ENCODE measurements around the gene CNIH2. TPM values are rescaled to one million over a fixed set of nuclear protein-coding genes. Genes with fewer than 3 reads are reported as not detected.

The CNIH2 gene
- total RNA-seq (1 to 10 TPM; 1.4 to 1.8 TPM), polyA plus RNA-seq (not detected)

DNA sequence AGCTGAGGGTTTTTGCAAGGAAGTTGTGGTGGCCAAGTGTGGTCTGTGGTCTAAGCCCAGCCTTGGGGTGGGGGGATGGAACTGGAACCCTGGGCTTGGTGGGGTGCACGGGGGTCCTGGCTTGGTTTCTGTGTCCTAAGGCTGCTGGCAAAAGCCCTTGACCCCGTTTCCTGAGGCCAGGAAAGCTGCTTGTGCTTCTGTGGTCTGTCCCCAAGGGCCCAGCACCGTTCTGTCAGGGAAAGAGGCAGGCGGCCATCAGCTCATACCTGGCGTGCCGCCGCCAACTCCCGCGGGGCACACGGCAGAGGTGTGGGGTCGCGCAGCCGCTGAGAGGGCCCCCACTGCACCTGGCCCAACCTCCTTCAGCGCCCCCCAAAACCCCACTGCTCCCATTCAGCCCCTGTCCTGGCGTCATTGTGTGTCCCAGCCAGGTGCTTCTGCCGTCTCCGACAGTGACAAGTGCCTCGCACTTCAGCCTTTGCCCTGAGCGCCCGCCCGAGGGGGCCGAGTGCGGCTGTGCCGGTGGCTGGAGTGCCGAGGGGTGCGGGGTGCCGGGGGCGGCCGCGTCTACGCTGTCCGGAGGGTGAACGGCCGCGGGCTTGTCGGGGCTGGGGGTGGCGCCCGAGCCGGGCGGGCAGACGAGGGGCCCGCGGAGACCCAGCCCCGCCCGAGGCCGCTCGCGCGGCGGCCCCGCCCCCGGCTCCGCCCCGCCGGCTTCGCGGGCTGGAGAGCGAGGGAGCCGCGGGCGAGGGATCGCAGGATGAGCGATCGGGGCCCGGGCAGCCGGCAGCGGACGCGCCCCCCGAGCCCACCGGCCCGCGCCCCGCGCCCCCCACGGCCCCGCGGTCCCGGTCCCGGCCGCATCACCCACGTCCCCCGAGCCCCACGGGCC is at the start of gene CNIH2:
Gene CNIH2, plus strand, starts transcription at position 705 of the 892 bp plus-strand sequence. CDS start 282 bp downstream, outside the sequence.
- Mint-ChIP-seq H3K4me1 (peaks cover 11 to 57% (median 23%) of the 10 kb centered on the region in 4 donors), H3K27ac (peak within 1 kb of the TSS; percentile 32 to 88 (median 85)), H3K27me3 (peaks cover 0 to 1% of the 10 kb centered on the region in 2 donors), H3K9me3 (no peaks in the 10 kb centered on the region), H3K36me3 (peaks cover 14 to 37% of the 10 kb centered on the region in 2 donors), H3K4me3 (peak within 1 kb of the TSS in 7 of 8 donors; percentile 38 to 79 (median 66))
- Histone ChIP-seq H3K4me1 (ENCODE audit: insufficient read depth, low read length) (peaks cover 25% of the 10 kb centered on the region), H3K36me3 (ENCODE audit: insufficient read depth, low read length) (peaks cover 31% of the 10 kb centered on the region), H3K27ac (ENCODE audit: low read depth, low read length) (peak within 1 kb of the TSS; percentile 48), H3K9me3 (ENCODE audit: control insufficient read depth in 1 of 2, low read length in 2 of 2) (no peaks in the 10 kb centered on the region), H3K27me3 (ENCODE audit: insufficient read depth, low read length) (no peaks in the 10 kb centered on the region), H3K4me3 (ENCODE audit: low read length in 2 of 2) (no peak within 1 kb of the TSS)
- CTCF ChIA-PET (ENCODE audit: partially characterized antibody): no interaction called here
- POLR2A ChIA-PET (ENCODE audit: partially characterized antibody): interaction anchor here (2.9 to 13.4 kb wide), 2 partner anchors 8 to 12 kb away, joined by 10 to 167 read pairs; partner anchors contain the start of genes RAB1B and YIF1A
- DNase-seq: peak; percentile 46 to 65 (median 58)
- intact Hi-C loops (cut with micrococcal nuclease): loop anchor here (1.0 kb wide), 1 partner anchor 9 kb away; the partner anchor contains the start of gene RAB1B

DNA sequence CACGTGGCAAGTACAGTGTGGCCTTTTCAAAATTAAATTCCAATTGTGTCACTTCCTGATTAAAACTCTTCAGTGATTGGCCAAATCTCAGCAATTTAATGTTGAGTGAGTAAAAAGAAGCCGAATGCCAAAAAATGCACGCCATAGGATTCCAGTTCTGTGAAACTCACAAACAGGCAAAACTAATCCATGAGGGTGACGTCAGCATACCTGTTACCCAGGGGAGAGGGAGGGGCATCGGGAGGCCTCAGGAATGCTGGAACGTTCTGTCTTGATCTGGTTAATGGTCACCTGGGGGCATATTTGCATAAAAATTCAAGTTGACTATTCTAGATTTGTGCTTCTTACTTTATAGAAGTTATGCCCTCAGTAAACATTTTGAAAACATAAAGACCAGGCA is 49.5 kb upstream of the CNIH2 start:
- Mint-ChIP-seq H3K4me1 (peaks cover 0 to 3% (median under 1%) of the 10 kb centered on the region in 4 donors), H3K36me3 (peaks cover 43 to 67% of the 10 kb centered on the region in 2 donors), H3K27ac (peak overlapping the region in 1 of 7 donors; percentile 19), H3K4me3 (no peak overlapping the region), H3K27me3 (no peaks in the 10 kb centered on the region), H3K9me3 (peaks cover 0 to 7% (median 0%) of the 10 kb centered on the region in 8 donors)
- Histone ChIP-seq H3K27me3 (ENCODE audit: insufficient read depth, low read length) (no peaks in the 10 kb centered on the region), H3K4me3 (ENCODE audit: low read length in 2 of 2) (no peak overlapping the region), H3K4me1 (ENCODE audit: insufficient read depth, low read length) (no peaks in the 10 kb centered on the region), H3K36me3 (ENCODE audit: insufficient read depth, low read length) (peaks cover 64% of the 10 kb centered on the region), H3K27ac (ENCODE audit: low read depth, low read length) (no peak overlapping the region), H3K9me3 (ENCODE audit: control insufficient read depth in 1 of 2, low read length in 2 of 2) (no peaks in the 10 kb centered on the region)
- CTCF ChIA-PET (ENCODE audit: partially characterized antibody): no interaction called here
- POLR2A ChIA-PET (ENCODE audit: partially characterized antibody): interaction anchor here (1.0 kb wide), 1 partner anchor 61 kb away, joined by 3 read pairs; no protein-coding TSS in a partner anchor
- intact Hi-C loops (cut with micrococcal nuclease): no loop called here
- DNase-seq: no peak

DNA sequence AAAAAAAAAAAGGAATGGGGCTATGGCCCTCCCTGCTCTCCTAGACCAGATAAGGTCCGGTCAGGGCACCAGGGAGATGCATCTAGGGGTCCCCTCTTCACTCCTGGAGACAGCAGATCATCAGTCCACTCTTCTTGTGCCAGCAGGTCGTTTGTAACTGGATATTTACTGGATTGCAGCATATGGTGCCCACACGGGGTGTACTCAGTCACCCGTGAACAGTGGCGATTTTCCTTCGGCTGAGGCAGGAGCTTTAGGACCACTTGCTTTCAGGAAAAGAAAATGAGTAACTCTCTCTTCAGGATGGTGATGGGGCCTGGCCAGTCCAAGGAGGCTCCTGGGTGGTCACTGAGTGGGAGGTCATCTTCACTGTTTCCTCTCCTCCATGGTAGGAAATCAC is 47.8 kb upstream of the CNIH2 start:
- intact Hi-C loops (cut with micrococcal nuclease): no loop called here
- H3K4me3 ChIP-seq (ENCODE audit: low read length in 2 of 2): no peak overlapping the region
- peaks cover 66% of the 10 kb centered on the region for H3K36me3 ChIP-seq (ENCODE audit: insufficient read depth, low read length)
- Mint-ChIP-seq H3K27ac (no peak overlapping the region), H3K27me3 (no peaks in the 10 kb centered on the region), H3K4me3 (no peak overlapping the region), H3K36me3 (peaks cover 51 to 73% of the 10 kb centered on the region in 2 donors), H3K4me1 (peaks cover 0 to 1% (median under 1%) of the 10 kb centered on the region in 4 donors), H3K9me3 (peaks cover 0 to 7% (median 0%) of the 10 kb centered on the region in 8 donors)
- H3K4me1 ChIP-seq (ENCODE audit: insufficient read depth, low read length): no peaks in the 10 kb centered on the region
- POLR2A ChIA-PET (ENCODE audit: partially characterized antibody): no interaction called here
- CTCF ChIA-PET (ENCODE audit: partially characterized antibody): no interaction called here
- no peaks in the 10 kb centered on the region for H3K27me3 ChIP-seq (ENCODE audit: insufficient read depth, low read length)
- no peaks in the 10 kb centered on the region for H3K9me3 ChIP-seq (ENCODE audit: control insufficient read depth in 1 of 2, low read length in 2 of 2)
- no peak for DNase-seq
- H3K27ac ChIP-seq (ENCODE audit: low read depth, low read length): no peak overlapping the region

DNA sequence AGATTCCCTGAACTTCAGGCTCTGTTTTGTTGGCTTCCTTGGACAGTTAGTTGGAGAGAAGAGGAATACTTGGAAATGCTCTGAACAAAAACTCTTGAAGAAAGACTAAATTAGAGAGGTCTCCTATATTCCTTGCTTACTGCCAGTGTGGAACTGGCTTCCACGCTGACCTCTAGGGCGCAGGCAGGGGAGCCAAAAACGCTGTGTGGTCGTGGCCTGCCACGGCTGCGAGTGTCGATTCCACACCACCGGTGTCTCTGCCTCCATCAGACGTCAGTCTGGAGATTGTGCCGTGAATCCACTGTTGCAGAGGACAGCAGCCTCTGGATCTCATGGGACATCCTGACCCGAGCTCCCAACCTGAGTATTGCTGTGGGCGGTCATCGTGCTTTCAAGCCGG is 47.0 kb upstream of the CNIH2 start:
- Mint-ChIP-seq H3K4me3 (no peak overlapping the region), H3K9me3 (peaks cover 0 to 7% (median 0%) of the 10 kb centered on the region in 8 donors), H3K27me3 (no peaks in the 10 kb centered on the region), H3K27ac (peak overlapping the region in 2 of 7 donors; percentile 55 to 65), H3K4me1 (peaks cover 0 to 3% (median 0%) of the 10 kb centered on the region in 4 donors), H3K36me3 (peaks cover 59 to 78% of the 10 kb centered on the region in 2 donors)
- intact Hi-C loops (cut with micrococcal nuclease): no loop called here
- Histone ChIP-seq H3K4me1 (ENCODE audit: insufficient read depth, low read length) (no peaks in the 10 kb centered on the region), H3K36me3 (ENCODE audit: insufficient read depth, low read length) (peaks cover 73% of the 10 kb centered on the region), H3K27ac (ENCODE audit: low read depth, low read length) (no peak overlapping the region), H3K9me3 (ENCODE audit: control insufficient read depth in 1 of 2, low read length in 2 of 2) (no peaks in the 10 kb centered on the region), H3K27me3 (ENCODE audit: insufficient read depth, low read length) (no peaks in the 10 kb centered on the region), H3K4me3 (ENCODE audit: low read length in 2 of 2) (no peak overlapping the region)
- no peak for DNase-seq
- POLR2A ChIA-PET (ENCODE audit: partially characterized antibody): no interaction called here
- CTCF ChIA-PET (ENCODE audit: partially characterized antibody): no interaction called here

DNA sequence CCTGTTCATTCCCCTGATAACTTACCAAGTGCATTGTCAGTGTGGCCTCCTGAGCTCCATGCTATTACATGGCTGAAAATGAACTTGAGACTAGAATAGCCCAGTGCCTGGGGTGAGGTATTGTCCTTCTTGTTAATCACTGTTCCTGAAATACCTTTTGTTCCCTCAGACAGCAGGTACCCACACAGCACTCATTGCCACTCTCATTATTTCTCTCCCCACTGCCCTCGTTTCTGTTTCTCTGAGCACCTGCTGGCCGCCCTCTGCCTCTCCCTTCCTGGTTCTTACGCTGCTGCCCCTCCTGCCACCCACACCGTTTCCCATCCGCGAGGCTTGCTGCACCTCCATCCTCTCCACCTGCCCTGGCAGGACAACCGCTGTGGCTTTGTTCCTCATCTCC is 46.4 kb upstream of the CNIH2 start:
- H3K4me1 Mint-ChIP-seq: peaks cover 0 to 3% (median 0%) of the 10 kb centered on the region in 4 donors
- POLR2A ChIA-PET (ENCODE audit: partially characterized antibody): interaction anchor here (1.1 kb wide), 1 partner anchor 15 kb away, joined by 3 read pairs; no protein-coding TSS in a partner anchor
- H3K27me3 Mint-ChIP-seq: no peaks in the 10 kb centered on the region
- Histone ChIP-seq H3K36me3 (ENCODE audit: insufficient read depth, low read length) (peaks cover 77% of the 10 kb centered on the region), H3K4me1 (ENCODE audit: insufficient read depth, low read length) (no peaks in the 10 kb centered on the region), H3K27ac (ENCODE audit: low read depth, low read length) (no peak overlapping the region), H3K4me3 (ENCODE audit: low read length in 2 of 2) (no peak overlapping the region), H3K9me3 (ENCODE audit: control insufficient read depth in 1 of 2, low read length in 2 of 2) (no peaks in the 10 kb centered on the region), H3K27me3 (ENCODE audit: insufficient read depth, low read length) (no peaks in the 10 kb centered on the region)
- no peak overlapping the region for H3K4me3 Mint-ChIP-seq
- intact Hi-C loops (cut with micrococcal nuclease): no loop called here
- H3K27ac Mint-ChIP-seq: peak overlapping the region in 2 of 7 donors; percentile 19 to 75
- no peak for DNase-seq
- peaks cover 0 to 7% (median 0%) of the 10 kb centered on the region in 8 donors for H3K9me3 Mint-ChIP-seq
- CTCF ChIA-PET (ENCODE audit: partially characterized antibody): no interaction called here
- peaks cover 59 to 77% of the 10 kb centered on the region in 2 donors for H3K36me3 Mint-ChIP-seq

DNA sequence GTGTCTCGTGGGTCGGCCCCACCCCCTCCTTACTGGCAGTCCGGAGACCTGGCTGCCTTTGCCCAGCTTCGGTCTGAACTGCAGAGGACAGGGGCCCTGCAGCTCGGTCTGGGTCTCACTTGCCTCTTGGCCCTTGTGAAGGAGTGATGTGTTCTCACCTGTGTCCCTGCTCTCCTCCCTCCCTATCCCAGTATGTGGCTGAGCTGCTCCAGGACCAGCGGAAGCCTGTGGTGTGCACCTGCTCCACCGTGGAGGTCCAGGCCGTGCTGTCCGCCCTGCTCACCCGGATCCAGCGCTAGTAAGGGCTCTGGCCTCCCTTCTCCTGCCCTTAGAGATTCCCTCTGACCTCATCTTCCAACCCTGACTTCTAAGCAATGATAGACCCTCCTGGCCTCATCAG is 45.2 kb upstream of the CNIH2 start:
- no peaks in the 10 kb centered on the region for H3K9me3 ChIP-seq (ENCODE audit: control insufficient read depth in 1 of 2, low read length in 2 of 2)
- Mint-ChIP-seq H3K4me3 (no peak overlapping the region), H3K27ac (no peak overlapping the region), H3K27me3 (no peaks in the 10 kb centered on the region), H3K36me3 (peaks cover 59 to 73% of the 10 kb centered on the region in 2 donors), H3K4me1 (peaks cover 0 to 3% (median 0%) of the 10 kb centered on the region in 4 donors), H3K9me3 (peaks cover 0 to 7% (median 0%) of the 10 kb centered on the region in 8 donors)
- H3K4me1 ChIP-seq (ENCODE audit: insufficient read depth, low read length): no peaks in the 10 kb centered on the region
- DNase-seq: no peak
- no peak overlapping the region for H3K27ac ChIP-seq (ENCODE audit: low read depth, low read length)
- POLR2A ChIA-PET (ENCODE audit: partially characterized antibody): interaction anchor here (1.1 kb wide), 1 partner anchor 14 kb away, joined by 3 read pairs; no protein-coding TSS in a partner anchor
- CTCF ChIA-PET (ENCODE audit: partially characterized antibody): no interaction called here
- intact Hi-C loops (cut with micrococcal nuclease): no loop called here
- no peaks in the 10 kb centered on the region for H3K27me3 ChIP-seq (ENCODE audit: insufficient read depth, low read length)
- no peak overlapping the region for H3K4me3 ChIP-seq (ENCODE audit: low read length in 2 of 2)
- peaks cover 72% of the 10 kb centered on the region for H3K36me3 ChIP-seq (ENCODE audit: insufficient read depth, low read length)

DNA sequence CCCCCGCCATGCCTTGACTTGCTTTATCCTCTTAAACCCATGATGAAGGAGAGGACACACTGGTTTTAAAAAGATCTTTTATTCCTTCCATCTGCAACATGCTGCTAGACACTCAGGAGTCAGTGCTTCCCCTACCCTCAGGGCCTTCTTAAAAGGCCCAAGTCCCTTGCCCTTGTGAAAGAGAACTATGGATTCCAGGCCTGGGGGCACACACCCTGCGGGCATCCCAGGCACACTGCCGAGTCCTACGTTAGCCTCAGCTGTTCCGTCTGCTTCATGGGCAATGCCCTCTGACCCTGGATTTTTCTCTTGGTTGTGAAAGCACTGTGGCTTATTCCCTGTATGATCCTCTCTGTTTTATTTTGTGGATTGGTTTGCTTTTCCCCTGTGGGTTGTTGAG is 44.7 kb upstream of the CNIH2 start:
- H3K9me3 Mint-ChIP-seq: peaks cover 0 to 7% (median 0%) of the 10 kb centered on the region in 8 donors
- no peak for DNase-seq
- peaks cover 73% of the 10 kb centered on the region for H3K36me3 ChIP-seq (ENCODE audit: insufficient read depth, low read length)
- no peaks in the 10 kb centered on the region for H3K27me3 ChIP-seq (ENCODE audit: insufficient read depth, low read length)
- peaks cover 0 to 3% (median 0%) of the 10 kb centered on the region in 4 donors for H3K4me1 Mint-ChIP-seq
- POLR2A ChIA-PET (ENCODE audit: partially characterized antibody): no interaction called here
- H3K27ac ChIP-seq (ENCODE audit: low read depth, low read length): no peak overlapping the region
- H3K36me3 Mint-ChIP-seq: peaks cover 57 to 73% of the 10 kb centered on the region in 2 donors
- H3K4me3 ChIP-seq (ENCODE audit: low read length in 2 of 2): no peak overlapping the region
- H3K4me3 Mint-ChIP-seq: peak overlapping the region in 1 of 8 donors; percentile 8
- H3K27ac Mint-ChIP-seq: peak overlapping the region in 1 of 7 donors; percentile 64
- no peaks in the 10 kb centered on the region for H3K27me3 Mint-ChIP-seq
- CTCF ChIA-PET (ENCODE audit: partially characterized antibody): no interaction called here
- intact Hi-C loops (cut with micrococcal nuclease): no loop called here
- H3K4me1 ChIP-seq (ENCODE audit: insufficient read depth, low read length): no peaks in the 10 kb centered on the region
- no peaks in the 10 kb centered on the region for H3K9me3 ChIP-seq (ENCODE audit: control insufficient read depth in 1 of 2, low read length in 2 of 2)

Measured in CD4-positive, alpha-beta memory T cell (primary cell).